IMR-90 (cell line): ENCODE data around the gene PEX5L. TPM values are rescaled to one million over a fixed set of nuclear protein-coding genes. Genes with fewer than 3 reads are reported as not detected.

ENCODE experiments used
- ATAC-seq: fragments of 200-7000 bp; cut with Tn5 transposase; 2 replicates; pipeline ENCODE4 v1.9.1; 2020; ENCODE audit warnings: low read depth, mild to moderate bottlenecking, moderate library complexity
- BruUV-seq: library from RNA; stranded (reverse); fragments of 400-500 nt; replicated peaks from 2 replicates; lab custom pipeline; 2021; lab: Mats Ljungman, UMichigan
- CTCF ChIA-PET: fragments of 300-600 bp; formaldehyde crosslinking; extraction: SDS; loops from one replicate; lab custom pipeline; 2021; ENCODE audit warnings: antibody characterized with exemption; lab: Yijun Ruan, JAX
- POLR2A ChIA-PET: fragments of 300-600 bp; sonication (Branson Sonifier 250); formaldehyde crosslinking; loops from one replicate; lab custom pipeline; 2022; ENCODE audit warnings: antibody characterized with exemption; ENCODE audit not compliant: unreplicated experiment; lab: Charles Lee
- DNase-seq: peaks from one replicate; pipeline ENCODE4 v3.0.0; 2013
- H2AFZ ChIP-seq: replicated peaks from 2 replicates; pipeline ENCODE3; 2013; ENCODE audit warnings: low read length, mild to moderate bottlenecking; ENCODE audit not compliant: poor library complexity
- H2AK5ac ChIP-seq: 2 replicates; pipeline ENCODE4 v1.6.1; 2013; ENCODE audit warnings: low read depth, low read length, inconsistent platforms
- H2AK9ac ChIP-seq: replicated peaks from 2 replicates; pipeline ENCODE3; 2013; ENCODE audit warnings: mild to moderate bottlenecking, low read depth, low read length, moderate library complexity; ENCODE audit not compliant: poor library complexity
- H2BK120ac ChIP-seq: 2 replicates; pipeline ENCODE4 v1.6.1; 2013; ENCODE audit warnings: low read depth, low read length, inconsistent platforms
- H2BK15ac ChIP-seq: 3 replicates; pipeline ENCODE4 v1.6.1; 2013; ENCODE audit warnings: low read depth, low read length, inconsistent platforms
- H2BK20ac ChIP-seq: 2 replicates; pipeline ENCODE4 v1.6.1; 2013; ENCODE audit warnings: low read depth, mild to moderate bottlenecking, inconsistent platforms, low read length, moderate library complexity
- H2BK5ac ChIP-seq: 2 replicates; pipeline ENCODE4 v1.6.1; 2013; ENCODE audit warnings: mild to moderate bottlenecking, low read depth, low read length, inconsistent platforms; ENCODE audit not compliant: poor library complexity, severe bottlenecking
- H3K14ac ChIP-seq: replicated peaks from 2 replicates; pipeline ENCODE4 v1.6.1; 2013; ENCODE audit warnings: low read depth, low read length, inconsistent platforms
- H3K18ac ChIP-seq: 2 replicates; pipeline ENCODE4 v1.6.1; 2013; ENCODE audit warnings: low read depth, low read length, control low read depth
- H3K23ac ChIP-seq: 2 replicates; pipeline ENCODE4 v1.6.1; 2013; ENCODE audit warnings: low read depth, low read length, inconsistent platforms
- H3K27ac ChIP-seq: 2 replicates; pipeline ENCODE4 v1.5.1; 2013; ENCODE audit warnings: mild to moderate bottlenecking, control low read depth, low read length; ENCODE audit not compliant: insufficient read depth
- H3K27me3 ChIP-seq: 2 replicates; pipeline ENCODE4 v1.6.1; 2013; ENCODE audit warnings: low read length; ENCODE audit not compliant: control insufficient read depth, insufficient read depth
- H3K36me3 ChIP-seq: 2 replicates; pipeline ENCODE4 v1.6.1; 2013; ENCODE audit warnings: low read length, mixed read lengths; ENCODE audit not compliant: control insufficient read depth, insufficient read depth
- H3K4ac ChIP-seq: 2 replicates; pipeline ENCODE4 v1.6.1; 2013; ENCODE audit warnings: low read depth, low read length, inconsistent platforms
- H3K4me1 ChIP-seq: 2 replicates; pipeline ENCODE4 v1.6.1; 2013; ENCODE audit warnings: low read length, mixed read lengths; ENCODE audit not compliant: control insufficient read depth, insufficient read depth
- H3K4me2 ChIP-seq: 2 replicates; pipeline ENCODE4 v1.6.1; 2013; ENCODE audit warnings: low read depth, mild to moderate bottlenecking, control low read depth, low read length, moderate library complexity
- H3K4me3 ChIP-seq: 2 replicates; pipeline ENCODE4 v1.5.1; 2013; ENCODE audit warnings: low read depth, mild to moderate bottlenecking, control low read depth, low read length, moderate library complexity; ENCODE audit not compliant: insufficient read depth
- H3K56ac ChIP-seq: 2 replicates; pipeline ENCODE4 v1.6.1; 2013; ENCODE audit warnings: low read length, inconsistent platforms; ENCODE audit not compliant: insufficient read depth; ENCODE audit errors: extremely low read depth
- H3K79me1 ChIP-seq, 2 experiments: 2 replicates each; pipeline ENCODE4 v1.6.1; 2013; ENCODE audit warnings: low read length in 2 of 2, inconsistent platforms in 1 of 2, low read depth in 1 of 2
- H3K9ac ChIP-seq: 2 replicates; pipeline ENCODE4 v1.6.1; 2013; ENCODE audit warnings: low read depth, low read length, control low read depth
- H3K9me1 ChIP-seq: 2 replicates; pipeline ENCODE4 v1.6.1; 2013; ENCODE audit warnings: low read length, inconsistent platforms; ENCODE audit not compliant: insufficient read depth
- H3K9me3 ChIP-seq: 2 replicates; pipeline ENCODE4 v1.6.1; 2013; ENCODE audit warnings: low read length; ENCODE audit not compliant: control insufficient read depth, insufficient read depth
- H4K20me1 ChIP-seq: 2 replicates; pipeline ENCODE4 v1.6.1; 2013; ENCODE audit warnings: low read length, inconsistent platforms; ENCODE audit not compliant: insufficient read depth
- H4K5ac ChIP-seq: 2 replicates; pipeline ENCODE4 v1.6.1; 2013; ENCODE audit warnings: mild to moderate bottlenecking, low read depth, low read length, control low read depth
- H4K8ac ChIP-seq, 2 experiments: 2 replicates each; pipeline ENCODE4 v1.6.1; 2013; ENCODE audit warnings: low read depth in 2 of 2, low read length in 2 of 2, control low read depth in 1 of 2, inconsistent platforms in 1 of 2
- H4K91ac ChIP-seq: 2 replicates; pipeline ENCODE4 v1.6.1; 2013; ENCODE audit warnings: low read depth, low read length, inconsistent platforms; ENCODE audit not compliant: insufficient read depth
- BHLHE40 ChIP-seq: fragments of 150-350 bp; IDR thresholded peaks from 2 replicates; pipeline ENCODE4 v1.6.1; 2016; ENCODE audit warnings: mild to moderate bottlenecking, low read depth, low read length
- CEBPB ChIP-seq: IDR thresholded peaks from 2 replicates; pipeline ENCODE4 v1.6.1; 2012; ENCODE audit warnings: low read depth, low read length, improper control_type of control experiment
- CHD1 ChIP-seq: IDR thresholded peaks from 2 replicates; pipeline ENCODE4 v1.6.1; 2012; ENCODE audit warnings: low read depth, low read length, improper control_type of control experiment
- MAZ ChIP-seq: IDR thresholded peaks from 2 replicates; pipeline ENCODE4 v1.6.1; 2012; ENCODE audit warnings: low read depth, mild to moderate bottlenecking, low read length, improper control_type of control experiment, moderate library complexity, borderline replicate concordance
- POLR2A ChIP-seq: IDR thresholded peaks from 2 replicates; pipeline ENCODE4 v1.6.1; 2012; ENCODE audit warnings: mild to moderate bottlenecking, low read depth, low read length
- RAD21 ChIP-seq: IDR thresholded peaks from 2 replicates; pipeline ENCODE4 v1.6.1; 2012; ENCODE audit warnings: low read length, improper control_type of control experiment
- RFX5 ChIP-seq: IDR thresholded peaks from 2 replicates; pipeline ENCODE4 v1.8.0; 2012; ENCODE audit warnings: low read depth, mild to moderate bottlenecking, low read length, moderate library complexity
- USF2 ChIP-seq: fragments of 150-350 bp; IDR thresholded peaks from 2 replicates; pipeline ENCODE4 v1.6.1; 2017; ENCODE audit warnings: mild to moderate bottlenecking, antibody characterized with exemption, low read length, low read depth
- WGBS, 2 experiments: methylation state at CpG; one replicate each; pipeline versions ENCODE4 v1.1.5 to v1.1.7; 2013; ENCODE audit warnings: missing lambda C conversion rate in 2 of 2; ENCODE audit not compliant: insufficient read length in 1 of 2; ENCODE audit errors: extremely low coverage in 2 of 2; 5-methylcytosine and 5-hydroxymethylcytosine counted together
- dilution Hi-C: fragments of 300-500 bp; cut with HindIII; formaldehyde crosslinking; loops from one replicate; pipeline ENCODE4 v1.14.3; 2018; ENCODE audit warnings: low sequenced_read_pairs; ENCODE audit not compliant: unreplicated experiment
- in situ Hi-C: fragments of 300-500 bp; cut with MboI; formaldehyde crosslinking; loops from 3 replicates; pipeline ENCODE4 v1.14.3; 2019; ENCODE audit warnings: low sequenced_read_pairs, inconsistent platforms, mixed read lengths
- intact Hi-C: fragments of 100-400 bp; cut with micrococcal nuclease; formaldehyde crosslinking; loops from 2 replicates; pipeline ENCODE4 v1.10.0; 2022
- polyA plus RNA-seq, 3 experiments: library from polyadenylated mRNA; depleted of rRNA; stranded (reverse); fragments of >200 nt; gene quantifications; 2 replicates each; pipeline ENCODE4 v1.2.3, GENCODE V29; 2012; ENCODE audit warnings: low replicate concordance in 1 of 3
- total RNA-seq: library from RNA; depleted of rRNA; stranded (reverse); fragments of >200 nt; gene quantifications from 2 replicates; pipeline ENCODE4 v1.2.3, GENCODE V29; 2012
- TF ChIP-seq, protein P1 (sequence below): fragments of 150-350 bp; IDR thresholded peaks from 2 replicates; pipeline ENCODE4 v1.6.1; 2016; ENCODE audit warnings: low read depth, mild to moderate bottlenecking, low read length, moderate library complexity, borderline replicate concordance

PEX5L gene
- total and polyA plus RNA-seq, 2 of the 4 experiments (the other 2 are of a cell fraction) = not detected

GRCh38 chr3:179871782-179872181, 165.0 kb downstream of the PEX5L start:
- WGBS, 2 experiments = no CpG with 5 or more reads among the region's 4 CpGs
- Histone ChIP-seq H3K4me1 (no peaks in the 10 kb centered on the region), H3K18ac (no peak overlapping the region), H3K23ac (no peak overlapping the region), H3K4me2 (no peak overlapping the region), H4K8ac (no peak overlapping the region), H3K9me3 (no peaks in the 10 kb centered on the region), H2AFZ (peak overlapping the region; percentile 13), H3K27ac (no peak overlapping the region), H4K91ac (no peak overlapping the region), H2BK15ac (no peak overlapping the region), H2BK5ac (no peak overlapping the region), H2BK120ac (no peak overlapping the region), H2BK20ac (no peak overlapping the region), H3K4ac (no peak overlapping the region), H3K14ac (no peak overlapping the region), H4K20me1 (no peaks in the 10 kb centered on the region), H3K27me3 (no peaks in the 10 kb centered on the region; the same call in 1 of the 2 replicates), H3K4me3 (no peak overlapping the region), H3K56ac (no peak overlapping the region), H3K9ac (no peak overlapping the region), H3K9me1 (no peaks in the 10 kb centered on the region), H3K79me1 (no peaks in the 10 kb centered on the region), H3K36me3 (no peaks in the 10 kb centered on the region), H2AK9ac (no peak overlapping the region), H4K5ac (no peak overlapping the region), H2AK5ac (no peak overlapping the region)
- no peak for DNase-seq
- in situ Hi-C loops (no loop called here), dilution Hi-C loops (no loop called here), intact Hi-C loops (no loop called here)
- BruUV-seq = no TSS peak
- ChIA-PET POLR2A (no interaction called here), CTCF (interaction anchor here (0.6 to 0.8 kb wide), 2 partner anchors 20 to 23 kb away, joined by 3 to 4 read pairs; no protein-coding TSS in a partner anchor)
- TF ChIP-seq, protein P1, sequence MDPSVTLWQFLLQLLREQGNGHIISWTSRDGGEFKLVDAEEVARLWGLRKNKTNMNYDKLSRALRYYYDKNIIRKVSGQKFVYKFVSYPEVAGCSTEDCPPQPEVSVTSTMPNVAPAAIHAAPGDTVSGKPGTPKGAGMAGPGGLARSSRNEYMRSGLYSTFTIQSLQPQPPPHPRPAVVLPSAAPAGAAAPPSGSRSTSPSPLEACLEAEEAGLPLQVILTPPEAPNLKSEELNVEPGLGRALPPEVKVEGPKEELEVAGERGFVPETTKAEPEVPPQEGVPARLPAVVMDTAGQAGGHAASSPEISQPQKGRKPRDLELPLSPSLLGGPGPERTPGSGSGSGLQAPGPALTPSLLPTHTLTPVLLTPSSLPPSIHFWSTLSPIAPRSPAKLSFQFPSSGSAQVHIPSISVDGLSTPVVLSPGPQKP = no peak
- TF ChIP-seq POLR2A (no peak), CEBPB (no peak), RAD21 (no peak), USF2 (no peak), CHD1 (no peak), MAZ (no peak), BHLHE40 (no peak), RFX5 (no peak)
- ATAC-seq = no peak
